OCI-M1 (cell line): ENCODE data around the gene EIF4G1.
A peak's percentile ranks its signal among the peaks of the same experiment; 100 is the strongest.

Experiments used
- DNase-seq: peaks from one replicate; lab custom pipeline; 2025; lab: John Stamatoyannopoulos, UW

The EIF4G1 gene

GRCh38 chr3:184350618-184351017 lies 36.2 kb downstream of the EIF4G1 start:
- DNase-seq: no peak

DNA sequence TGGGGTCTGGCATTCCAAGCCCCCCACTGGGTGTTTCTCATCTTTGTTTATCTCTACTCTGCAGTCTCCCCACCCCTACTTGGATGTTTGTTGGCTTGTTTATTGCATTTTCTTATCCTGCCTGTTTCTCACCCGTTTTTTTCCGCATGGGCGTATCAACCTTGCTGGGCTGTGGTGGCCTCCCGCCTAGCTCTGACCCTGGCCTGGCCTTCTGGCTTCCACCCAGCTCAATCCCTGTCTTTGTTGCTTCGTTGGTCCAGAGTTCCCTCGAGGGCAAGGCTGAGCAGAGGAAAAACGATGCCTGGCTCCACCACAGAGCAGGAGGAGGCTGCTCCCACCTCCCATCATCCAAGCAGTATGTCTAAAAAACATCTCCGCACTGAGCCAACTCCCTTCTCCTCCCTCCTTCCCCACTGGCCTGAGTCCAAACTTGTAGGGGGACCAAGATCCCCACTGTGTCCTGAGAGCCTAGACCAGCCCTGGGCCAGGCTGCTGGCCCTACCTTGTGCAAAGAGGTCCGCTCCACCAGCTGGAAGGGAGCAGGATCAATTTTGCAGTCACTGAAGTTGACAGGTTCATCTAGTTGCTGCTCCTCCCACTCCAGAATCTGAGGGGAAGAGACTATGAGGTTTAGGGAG lies 37.2 kb downstream of the EIF4G1 start:
- DNase-seq: no peak

GRCh38 chr3:184352149-184352785 lies 37.9 kb downstream of the EIF4G1 start:
- no peak for DNase-seq

GRCh38 chr3:184352897-184353545 lies 38.6 kb downstream of the EIF4G1 start:
- no peak for DNase-seq

DNA sequence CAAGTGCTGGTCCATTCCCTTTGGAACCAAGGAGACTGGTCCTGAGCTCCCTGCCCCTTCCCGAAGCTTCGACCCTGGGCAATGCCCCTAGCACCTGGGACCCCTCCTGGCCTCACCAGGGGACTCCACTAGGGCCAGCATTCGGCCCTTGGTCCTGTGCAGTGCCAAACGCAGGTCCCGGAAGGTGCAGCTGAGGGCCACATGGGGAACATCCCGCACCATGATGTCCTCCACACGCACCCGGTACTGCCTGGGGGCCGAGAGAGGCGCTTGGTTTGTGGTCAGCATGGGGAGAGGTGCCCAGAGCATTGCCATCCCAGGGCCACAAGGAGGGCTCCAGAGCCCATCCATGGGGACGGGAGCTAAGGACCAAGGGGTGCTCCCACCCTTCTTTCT lies 39.1 kb downstream of the EIF4G1 start:
- DNase-seq: no peak

DNA sequence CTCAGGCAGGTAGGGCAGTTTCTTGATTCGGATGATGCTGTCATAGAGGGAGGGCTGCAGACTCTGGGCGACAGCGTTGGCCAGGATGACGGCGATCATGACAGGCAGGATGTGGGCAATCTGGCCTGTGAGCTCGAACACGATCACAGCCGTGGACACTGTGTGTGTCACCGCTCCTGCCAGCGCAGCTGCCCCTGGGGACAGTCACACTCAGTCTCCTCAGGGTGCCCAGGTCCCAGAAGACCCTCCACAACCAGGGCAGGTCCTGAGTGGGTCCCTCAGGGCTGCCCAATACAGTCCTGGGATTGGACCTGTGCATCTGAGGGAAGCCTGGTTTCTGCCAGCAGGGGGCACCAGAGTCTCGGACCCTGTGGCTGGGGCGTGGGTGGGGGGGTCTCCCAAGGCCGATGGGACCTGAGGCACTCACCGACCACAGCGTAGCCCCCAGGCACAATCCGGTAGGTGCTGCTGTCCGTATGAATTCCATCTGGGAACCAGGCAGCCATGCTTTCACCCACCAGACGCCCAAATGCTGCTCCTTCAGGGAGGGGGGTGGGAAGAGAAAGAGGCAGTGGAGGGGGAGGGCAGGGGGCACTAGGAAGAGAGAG lies 39.8 kb downstream of the EIF4G1 start:
- DNase-seq: peak; percentile 58

GRCh38 chr3:184354754-184355153 lies 40.3 kb downstream of the EIF4G1 start:
- no peak for DNase-seq

DNA sequence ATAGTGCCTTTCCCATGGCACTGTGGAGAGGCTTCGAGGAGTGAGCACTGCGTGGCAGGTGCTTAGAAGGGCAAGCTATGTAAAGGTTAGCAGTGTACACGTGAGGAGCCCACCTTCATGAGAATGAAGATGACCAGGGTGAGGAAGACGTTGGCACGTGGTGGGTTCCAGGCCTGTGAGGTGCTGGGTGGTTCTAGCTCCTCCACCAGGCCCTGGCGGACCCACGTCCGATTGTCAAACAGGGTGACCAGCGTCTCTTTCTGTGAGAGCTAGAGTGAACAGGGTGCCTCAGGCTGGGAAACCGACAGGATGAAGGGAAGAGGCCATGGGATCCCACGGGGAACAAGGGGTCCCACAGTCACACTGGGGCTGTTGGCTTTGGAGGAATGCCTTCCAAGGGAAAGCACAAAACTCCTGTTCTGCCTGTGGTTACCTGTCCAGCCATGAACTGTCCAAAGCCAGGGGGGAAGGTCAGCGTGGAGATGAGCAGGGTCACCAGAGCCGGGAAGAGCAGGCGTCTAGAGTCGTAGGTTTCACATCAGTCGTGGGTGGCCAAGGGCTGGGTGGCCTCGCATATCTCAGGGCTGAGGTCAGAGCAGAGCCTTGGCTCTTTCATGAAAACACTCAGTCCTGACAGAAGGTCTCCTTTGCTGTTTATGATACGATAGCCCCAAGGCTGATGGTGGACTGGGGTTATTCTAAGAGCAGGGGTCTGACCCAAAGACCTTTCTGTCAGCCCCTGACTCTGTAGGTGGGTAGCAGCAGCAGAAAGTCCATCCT lies 41.0 kb downstream of the EIF4G1 start:
- DNase-seq: no peak

DNA sequence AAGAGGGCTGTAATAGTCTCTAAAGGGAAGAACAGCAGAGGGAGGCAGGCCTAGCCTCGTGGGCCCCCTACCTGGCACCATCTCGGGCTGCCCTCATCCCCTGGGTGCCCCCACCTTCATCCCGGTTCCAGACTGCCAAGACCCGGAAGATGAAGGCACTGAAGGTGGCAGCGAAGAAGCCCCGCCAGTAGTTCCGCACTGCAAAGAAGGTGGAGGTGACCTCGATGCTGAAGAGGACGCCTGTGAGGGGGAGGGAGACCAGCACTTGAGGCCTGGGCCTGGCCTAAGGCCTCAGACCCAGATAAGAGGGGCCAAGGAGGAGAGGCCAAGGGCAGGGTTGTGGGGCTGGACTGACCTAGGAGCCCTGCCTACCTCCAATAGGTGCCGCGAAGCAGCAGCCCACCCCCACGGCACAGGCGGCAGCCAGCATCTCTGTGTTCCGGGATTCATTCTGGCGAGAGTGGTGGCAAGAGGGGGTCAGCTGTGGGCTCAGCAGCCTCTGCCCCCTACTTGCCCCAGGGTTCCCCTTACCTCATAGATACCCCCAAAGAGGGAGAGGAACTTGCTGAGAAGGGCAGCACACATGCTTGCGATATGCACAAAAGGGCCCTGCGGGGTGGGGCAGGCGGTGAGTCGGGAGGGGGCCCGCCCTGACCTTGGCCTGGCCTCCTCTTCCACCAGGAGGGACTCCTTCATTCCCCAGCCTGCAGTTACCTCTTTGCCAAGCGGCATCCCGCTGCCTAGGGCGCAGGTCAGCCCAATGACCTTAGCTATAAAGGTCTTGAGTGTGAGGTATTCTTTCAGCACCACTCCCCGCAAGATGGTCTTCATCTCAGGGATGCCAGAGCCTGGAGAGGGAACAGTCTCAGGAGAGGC lies 43.1 kb downstream of the EIF4G1 start:
- DNase-seq: no peak

- no peak for DNase-seq
These were observed 43.8 kb downstream of the EIF4G1 start for GRCh38 chr3:184358124-184358767.

GRCh38 chr3:184358921-184359350 lies 44.5 kb downstream of the EIF4G1 start:
- no peak for DNase-seq

GRCh38 chr3:184359610-184360009 lies 45.2 kb downstream of the EIF4G1 start:
- DNase-seq: no peak

- DNase-seq: no peak
These were observed 45.9 kb downstream of the EIF4G1 start for GRCh38 chr3:184360070-184360928.

DNA sequence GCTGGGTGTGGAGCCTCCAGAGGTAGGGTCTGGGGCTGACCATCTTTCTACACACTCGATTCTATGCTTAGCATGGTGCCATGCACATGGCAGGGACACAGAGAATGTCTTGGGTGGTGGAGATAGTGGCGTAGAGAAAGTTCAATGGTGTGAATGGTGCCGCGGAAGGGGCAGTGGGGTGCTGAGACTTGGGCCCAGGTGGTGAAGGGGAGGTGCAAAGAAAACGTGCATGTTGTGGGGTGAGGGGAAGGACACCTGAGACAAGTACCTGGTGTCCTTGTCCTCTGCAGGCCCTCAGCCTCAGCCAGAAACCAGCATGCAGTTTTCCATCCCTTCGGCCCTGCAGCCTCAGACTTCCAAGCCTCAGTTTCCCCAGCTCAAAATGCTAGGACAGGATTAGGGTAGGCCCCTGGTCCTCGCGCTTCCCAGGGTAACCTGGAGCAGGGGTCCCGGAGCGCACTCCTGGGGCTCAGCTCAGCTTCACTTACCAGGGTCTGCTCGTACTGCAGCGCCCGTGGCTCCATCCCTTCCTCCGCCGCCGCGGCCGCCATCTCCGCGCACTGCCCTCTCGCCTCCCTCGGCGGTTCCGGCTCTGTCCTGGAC lies 46.6 kb downstream of the EIF4G1 start:
- DNase-seq: no peak

GRCh38 chr3:184361532-184361931 lies 47.1 kb downstream of the EIF4G1 start, which contains the start of the genes CLCN2 and POLR2H:
TSS of gene CLCN2 (minus strand) at chr3:184361605. CDS start at chr3:184361479, 126 bp downstream.
TSS of gene POLR2H (plus strand) at chr3:184361710. CDS start at chr3:184363493, 1,783 bp downstream.
- peak; percentile 59 for DNase-seq

GRCh38 chr3:184361932-184362667 lies 47.7 kb downstream of the EIF4G1 start:
- DNase-seq: peak; percentile 69

GRCh38 chr3:184362668-184363546 lies 48.5 kb downstream of the EIF4G1 start:
- DNase-seq: peak; percentile 97
